ENCODE measurements around the gene ADD3. TPM values are rescaled to one million over a fixed set of nuclear protein-coding genes. Genes with fewer than 3 reads are reported as not detected.
"Not testable (repeated sequence)": the region's sequence is repeated elsewhere in the genome, so short reads cannot be mapped to it uniquely, and the experiment has no call there.

Gene ADD3
- total and polyA plus RNA-seq, 2 experiments from 2014 or later = 96.9 to 114 TPM

DNA sequence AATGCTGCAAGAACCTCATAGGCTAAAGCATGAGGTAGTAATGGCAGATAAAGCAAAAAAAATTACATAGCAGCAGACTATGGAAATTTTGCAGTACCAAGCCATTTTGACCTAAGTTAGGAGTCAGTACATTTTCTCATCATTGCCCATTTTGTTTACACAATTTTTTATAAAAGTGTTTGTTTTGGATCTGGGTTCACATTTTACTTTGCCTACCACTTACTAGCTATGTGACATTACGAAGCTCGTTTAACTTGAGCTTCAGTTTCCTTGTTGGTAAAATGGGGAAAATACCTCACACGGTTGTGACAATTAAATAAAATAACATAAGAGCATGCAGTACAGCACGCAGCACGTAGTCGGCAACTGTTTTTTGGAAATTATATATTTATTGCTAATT lies 99.6 kb downstream of the ADD3 start:
- Histone ChIP-seq H3K4me3 (no peak overlapping the region), H3K36me3 (peaks cover 1% of the 10 kb centered on the region), H3K27ac (no peak overlapping the region), H3K27me3 (no peaks in the 10 kb centered on the region), H3K9me3 (ENCODE audit: low read depth) (no peaks in the 10 kb centered on the region), H3K4me1 (ENCODE audit: low read depth) (peaks cover 6% of the 10 kb centered on the region)
- TF ChIP-seq CTCF (IDR thresholded peaks at IDR 0.05; ENCODE audit: low read depth, low read length) = no peak
- no peak for DNase-seq (ENCODE audit: low read depth in 1 of 2, low spot score in 1 of 2)

DNA sequence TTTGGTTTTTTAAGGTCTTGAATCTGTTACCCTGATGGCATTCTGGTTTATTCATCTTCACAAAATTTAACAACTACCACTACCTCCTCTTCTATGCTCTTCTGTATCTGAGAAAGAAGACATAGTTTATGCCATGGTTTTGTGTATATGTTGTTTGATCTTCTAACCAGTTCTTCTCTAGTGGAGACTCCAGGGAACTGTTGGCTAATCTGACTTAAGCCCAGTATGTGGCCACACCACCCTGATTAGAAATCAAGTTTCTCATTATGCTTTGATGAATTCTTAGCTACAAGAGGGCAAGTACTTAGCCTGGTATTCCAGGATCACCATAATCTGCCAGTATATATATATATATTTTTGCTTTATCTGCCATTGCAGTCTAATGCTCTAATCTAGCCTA lies 100.1 kb downstream of the ADD3 start:
- peaks cover 6% of the 10 kb centered on the region for H3K4me1 ChIP-seq (ENCODE audit: low read depth)
- no peak for TF ChIP-seq CTCF (IDR thresholded peaks at IDR 0.05; ENCODE audit: low read depth, low read length)
- no peak overlapping the region for H3K4me3 ChIP-seq
- peaks cover 5% of the 10 kb centered on the region for H3K36me3 ChIP-seq
- DNase-seq (ENCODE audit: low read depth in 1 of 2, low spot score in 1 of 2) = no peak
- no peaks in the 10 kb centered on the region for H3K9me3 ChIP-seq (ENCODE audit: low read depth)
- no peaks in the 10 kb centered on the region for H3K27me3 ChIP-seq
- H3K27ac ChIP-seq = no peak overlapping the region

- H3K27ac ChIP-seq = no peak overlapping the region
- DNase-seq (ENCODE audit: low read depth in 1 of 2, low spot score in 1 of 2) = peak in 1 of 2 donors; percentile 38
- H3K4me1 ChIP-seq (ENCODE audit: low read depth) = peaks cover 6% of the 10 kb centered on the region
- no peaks in the 10 kb centered on the region for H3K9me3 ChIP-seq (ENCODE audit: low read depth)
- H3K27me3 ChIP-seq = no peaks in the 10 kb centered on the region
- no peak overlapping the region for H3K4me3 ChIP-seq
- H3K36me3 ChIP-seq = peaks cover 21% of the 10 kb centered on the region
- no peak for TF ChIP-seq CTCF (IDR thresholded peaks at IDR 0.05; ENCODE audit: low read depth, low read length)
These were observed 101.7 kb downstream of the ADD3 start for GRCh38 chr10:110109511-110109910.

DNA sequence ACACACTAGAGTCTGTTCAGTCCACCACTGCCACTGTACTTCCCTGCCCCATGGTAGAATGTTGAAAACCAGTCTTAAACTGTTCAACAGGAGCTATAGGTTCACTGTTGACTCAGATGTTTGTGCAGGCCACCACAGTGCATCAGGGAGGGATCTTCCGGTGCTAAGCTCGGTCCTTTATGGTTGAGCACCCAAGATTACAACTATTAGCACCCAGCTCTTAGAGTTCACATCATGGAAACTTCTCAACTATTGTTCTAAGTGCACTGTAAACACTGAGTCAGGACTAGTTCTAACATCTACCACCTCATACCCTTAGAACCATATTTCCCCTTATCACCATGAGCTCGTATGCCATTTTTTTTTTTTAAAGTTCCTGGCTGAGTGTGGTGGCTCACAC lies 102.6 kb downstream of the ADD3 start:
- no peak overlapping the region for H3K4me3 ChIP-seq
- no peak for DNase-seq (ENCODE audit: low read depth in 1 of 2, low spot score in 1 of 2)
- no peaks in the 10 kb centered on the region for H3K9me3 ChIP-seq (ENCODE audit: low read depth)
- H3K4me1 ChIP-seq (ENCODE audit: low read depth) = peaks cover 6% of the 10 kb centered on the region
- no peak for TF ChIP-seq CTCF (IDR thresholded peaks at IDR 0.05; ENCODE audit: low read depth, low read length)
- peaks cover 21% of the 10 kb centered on the region for H3K36me3 ChIP-seq
- H3K27ac ChIP-seq = no peak overlapping the region
- H3K27me3 ChIP-seq = no peaks in the 10 kb centered on the region

DNA sequence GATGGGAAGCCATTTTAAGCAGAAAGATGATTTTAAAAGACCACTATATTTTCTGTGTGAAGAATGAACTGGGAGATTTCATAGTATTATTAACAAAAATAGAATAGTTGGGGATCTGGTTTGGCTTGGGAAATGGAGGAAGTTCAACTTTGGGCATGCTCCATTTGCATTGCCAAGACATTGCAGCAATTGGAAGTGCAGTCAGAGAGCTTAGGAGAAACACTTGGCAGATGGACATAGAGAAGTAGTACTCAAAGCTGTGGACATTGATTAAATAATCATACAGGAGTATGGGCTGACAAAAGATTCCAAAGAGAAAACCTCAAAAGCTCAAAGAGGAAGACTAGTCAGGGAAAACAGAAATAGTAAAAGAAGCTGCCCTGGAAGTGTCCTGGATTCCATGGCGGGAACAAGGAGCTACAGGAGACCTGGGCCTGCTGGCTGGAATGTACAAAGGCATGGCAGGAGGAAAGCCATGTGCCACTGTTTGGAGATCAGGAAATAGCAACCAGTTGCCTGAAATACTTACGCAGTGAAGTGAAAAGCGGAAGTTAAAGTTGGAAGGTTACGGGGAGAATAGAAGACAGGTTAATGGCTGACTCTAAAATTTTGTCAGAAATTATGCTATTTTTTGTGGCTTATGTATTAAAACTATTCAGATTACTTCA lies 106.0 kb downstream of the ADD3 start:
- DNase-seq (ENCODE audit: low read depth in 1 of 2, low spot score in 1 of 2) = peak in 1 of 2 donors; percentile 2
- Histone ChIP-seq H3K36me3 (peaks cover 33% of the 10 kb centered on the region), H3K4me3 (no peak overlapping the region), H3K4me1 (ENCODE audit: low read depth) (peaks cover 15% of the 10 kb centered on the region), H3K27ac (peak overlapping the region; percentile 25), H3K27me3 (no peaks in the 10 kb centered on the region), H3K9me3 (ENCODE audit: low read depth) (no peaks in the 10 kb centered on the region)
- TF ChIP-seq CTCF (IDR thresholded peaks at IDR 0.05; ENCODE audit: low read depth, low read length) = no peak

DNA sequence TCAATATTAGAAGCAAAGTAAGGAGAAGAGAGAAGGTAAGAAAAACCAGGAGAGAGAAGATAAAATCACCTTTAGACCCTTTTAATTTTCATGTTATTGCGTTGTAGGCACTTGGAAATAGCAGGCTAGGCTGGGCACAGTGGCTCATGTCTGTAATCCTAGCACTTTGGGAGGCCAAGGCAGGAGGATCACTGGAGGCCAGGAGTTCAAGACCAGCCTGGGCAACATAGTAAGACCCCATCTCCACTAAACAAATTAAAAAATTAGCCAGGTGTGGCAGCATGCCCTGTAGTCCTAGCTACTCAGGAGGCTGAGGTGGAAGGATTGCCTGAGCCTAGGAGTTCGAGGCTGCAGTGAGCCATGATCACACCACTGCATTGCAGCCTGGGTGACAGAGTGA lies 106.9 kb downstream of the ADD3 start:
- H3K9me3 ChIP-seq (ENCODE audit: low read depth); H3K27ac ChIP-seq; H3K4me3 ChIP-seq; H3K27me3 ChIP-seq; DNase-seq (ENCODE audit: low read depth in 1 of 2, low spot score in 1 of 2): not testable (repeated sequence)
- peaks cover 18% of the 10 kb centered on the region for H3K4me1 ChIP-seq (ENCODE audit: low read depth)
- peaks cover 37% of the 10 kb centered on the region for H3K36me3 ChIP-seq

Measured in cardiac muscle cell (in vitro differentiated cells and primary cell).